Raji (cell line): ENCODE measurements around the gene MTSS2.

ENCODE experiments used
- POLR2A ChIP-seq: IDR thresholded peaks from 2 replicates; pipeline ENCODE4 v1.6.1; 2011; ENCODE audit warnings: low read depth, low read length, control low read depth; ENCODE audit not compliant: insufficient read depth

The MTSS2 gene

GRCh38 chr16:70687671-70688245 lies 1.9 kb upstream of the MTSS2 start:
- TF ChIP-seq POLR2A = no peak

GRCh38 chr16:70687102-70687511 lies 1.3 kb upstream of the MTSS2 start:
- TF ChIP-seq POLR2A = no peak

- no peak for TF ChIP-seq POLR2A
Measured at GRCh38 chr16:70686376-70687101, 686 bp upstream of the MTSS2 start.

GRCh38 chr16:70685061-70685937 lies 554 bp downstream of the MTSS2 start:
- no peak for TF ChIP-seq POLR2A

- no peak for TF ChIP-seq POLR2A
Measured at GRCh38 chr16:70684146-70685060, 1.4 kb downstream of the MTSS2 start.

GRCh38 chr16:70683146-70683944 lies 2.5 kb downstream of the MTSS2 start:
- no peak for TF ChIP-seq POLR2A

GRCh38 chr16:70682239-70683145 lies 3.4 kb downstream of the MTSS2 start:
- no peak for TF ChIP-seq POLR2A

GRCh38 chr16:70681382-70682238 lies 4.2 kb downstream of the MTSS2 start:
- TF ChIP-seq POLR2A = no peak

- TF ChIP-seq POLR2A = no peak
Measured at GRCh38 chr16:70680495-70681381, 5.1 kb downstream of the MTSS2 start.

- no peak for TF ChIP-seq POLR2A
Measured at GRCh38 chr16:70679671-70680494, 6.0 kb downstream of the MTSS2 start.
